ENCODE measurements around the gene SNRNP25.

DNA sequence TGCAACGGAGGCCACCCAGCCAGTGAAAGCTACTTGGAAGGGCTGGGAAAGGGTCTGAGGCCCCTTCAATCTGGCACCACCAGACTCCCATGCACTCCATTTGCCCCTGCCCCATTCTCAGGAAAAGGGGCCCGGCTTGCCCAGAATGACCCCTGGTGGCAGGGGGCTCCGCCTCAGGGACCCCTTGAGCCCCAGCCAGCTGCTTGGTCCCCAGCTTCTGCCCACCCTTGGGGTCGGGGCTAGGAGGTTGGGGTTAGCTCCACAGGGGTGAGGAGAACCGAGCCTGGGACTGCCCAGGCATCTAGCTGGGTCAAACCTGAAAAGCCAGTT is 17.5 kb downstream of the SNRNP25 start:
- TF ChIP-seq CTCF (IDR thresholded peaks at IDR 0.05) (no peak), POLR2AphosphoS5 (IDR thresholded peaks at IDR 0.05) (no peak), POLR2A (IDR thresholded peaks at IDR 0.05) (no peak), EP300 (IDR thresholded peaks at IDR 0.05) (no peak)
